Stimulated activated CD4-positive, alpha-beta T cell treated with anti-CD3 and anti-CD28 coated beads, Interleukin-2, amount 100 ng/mL, for 4 hours (primary cell): ENCODE results near the gene DLST.

Experiments
- DNase-seq: peaks from one replicate; pipeline ENCODE4 v3.0.0-alpha.2; 2020; ENCODE audit warnings: low read depth

DLST gene

DNA sequence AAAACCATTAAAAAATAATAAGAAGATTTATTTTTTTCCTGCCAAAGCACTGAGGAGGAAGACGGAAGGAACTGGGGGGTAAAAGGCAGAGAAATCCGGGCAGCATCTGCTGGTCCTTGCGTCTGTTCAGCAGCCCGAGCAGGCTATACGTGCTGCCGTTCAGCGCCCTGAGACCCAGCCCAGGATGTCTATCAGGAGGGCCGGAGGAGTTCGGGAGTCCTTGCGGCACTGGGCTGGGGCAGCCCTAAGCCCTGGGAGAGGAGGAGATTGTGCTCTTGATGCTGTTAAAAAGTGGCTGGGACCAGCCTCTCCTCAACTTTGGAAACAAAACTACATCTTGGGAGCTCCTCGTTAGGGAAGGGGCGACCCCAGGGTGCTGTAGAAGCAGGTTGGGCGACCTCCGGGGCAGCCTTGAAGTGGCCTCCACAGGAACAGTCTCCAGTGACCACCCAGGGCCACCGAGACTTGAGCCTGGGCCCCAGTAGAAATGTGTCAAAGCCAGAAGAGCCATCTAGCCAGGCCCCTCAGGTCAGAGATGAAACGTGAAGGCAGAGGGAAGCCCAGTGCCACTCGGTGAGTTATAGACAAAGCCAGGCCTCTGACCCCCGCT lies 59.3 kb downstream of the DLST start:
- no peak for DNase-seq

DNA sequence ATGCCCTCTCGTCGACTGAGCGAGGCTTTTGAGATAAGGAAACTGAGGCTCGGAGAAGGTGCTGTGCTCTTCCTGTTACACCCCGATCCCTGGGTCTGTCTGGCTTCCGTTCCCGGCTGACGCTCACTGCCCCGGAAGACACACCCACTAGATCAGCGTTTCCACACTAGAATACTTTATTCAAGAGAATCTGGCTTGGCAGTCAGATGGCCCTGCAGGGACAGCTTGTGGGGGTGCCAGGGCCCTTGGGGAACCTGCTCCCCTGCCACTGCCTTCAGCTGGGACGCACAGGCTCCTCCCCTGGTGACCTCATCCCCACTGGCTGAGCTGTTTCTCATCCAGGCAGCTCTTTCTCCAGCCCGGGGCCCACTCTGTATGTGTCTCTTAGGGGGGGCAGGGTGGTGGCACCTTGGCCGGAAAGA lies 60.0 kb downstream of the DLST start:
- peak; percentile 50 for DNase-seq

DNA sequence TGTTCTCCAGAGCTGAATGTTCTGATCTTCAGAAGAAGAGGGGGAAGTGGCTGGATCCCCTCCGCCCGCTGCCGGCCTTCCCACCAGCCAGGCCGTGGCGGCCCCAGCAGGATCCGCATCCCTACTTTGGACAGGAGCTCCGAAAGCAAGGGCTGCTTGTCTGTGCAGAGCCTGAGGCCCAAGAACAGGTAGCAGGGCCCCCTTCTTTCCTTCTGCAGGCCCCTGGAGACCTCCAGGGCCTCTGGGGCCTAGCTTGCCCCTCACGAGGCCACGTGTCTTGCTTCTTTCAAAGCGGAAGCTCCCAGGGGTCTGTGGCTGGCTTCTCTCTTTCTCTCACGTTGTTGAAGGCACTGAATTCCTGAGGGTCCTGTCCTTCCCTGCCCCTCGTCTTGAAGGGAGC lies 60.5 kb downstream of the DLST start:
- no peak for DNase-seq

DNA sequence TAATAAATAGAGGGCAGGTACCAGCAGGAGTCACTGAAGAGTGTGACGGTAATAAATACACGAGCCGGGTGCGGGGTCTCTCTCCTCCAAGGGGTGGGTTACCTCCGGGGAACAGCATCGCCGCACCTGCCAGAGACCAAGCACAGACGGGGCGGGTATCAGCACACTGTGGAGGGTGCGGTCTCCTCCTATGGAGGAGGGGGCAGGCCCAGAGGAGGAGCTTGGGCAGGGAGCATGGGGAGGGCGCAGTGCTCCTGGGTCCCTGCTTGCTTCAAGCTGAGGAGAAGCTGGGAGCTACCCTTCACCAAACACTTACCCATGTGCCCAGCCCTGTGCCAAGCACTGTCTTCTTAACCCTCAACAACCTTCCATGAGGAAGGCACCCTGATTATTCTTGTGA lies 60.9 kb downstream of the DLST start:
- no peak for DNase-seq

DNA sequence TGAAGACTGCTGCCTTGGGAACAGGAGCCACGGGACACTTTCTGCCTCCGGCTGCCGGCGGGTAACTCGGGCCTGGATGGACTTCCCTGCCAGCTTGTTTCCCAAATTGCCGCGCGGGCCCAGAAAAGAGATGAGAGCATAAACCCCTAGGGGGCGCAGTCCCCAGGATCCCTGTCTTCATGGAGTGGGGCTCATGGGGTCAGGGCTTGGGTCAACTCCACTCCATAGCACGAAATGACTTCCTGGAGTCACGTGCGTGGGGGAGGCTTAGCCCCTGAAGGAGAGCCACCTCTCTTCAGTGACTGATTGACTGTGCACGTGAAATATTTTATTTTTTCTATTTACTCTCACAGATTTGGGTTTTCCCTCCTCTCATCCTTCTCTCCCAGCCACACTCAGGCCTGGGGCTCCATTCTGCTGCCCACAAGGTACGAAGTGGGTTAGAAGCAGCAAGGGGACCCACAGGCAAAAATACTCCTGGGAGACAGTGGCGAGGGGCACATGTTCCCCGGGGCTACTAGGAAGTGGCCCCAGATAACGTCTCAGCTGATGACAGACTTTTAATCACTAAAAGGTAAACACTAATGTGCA lies 63.6 kb downstream of the DLST start:
- no peak for DNase-seq

DNA sequence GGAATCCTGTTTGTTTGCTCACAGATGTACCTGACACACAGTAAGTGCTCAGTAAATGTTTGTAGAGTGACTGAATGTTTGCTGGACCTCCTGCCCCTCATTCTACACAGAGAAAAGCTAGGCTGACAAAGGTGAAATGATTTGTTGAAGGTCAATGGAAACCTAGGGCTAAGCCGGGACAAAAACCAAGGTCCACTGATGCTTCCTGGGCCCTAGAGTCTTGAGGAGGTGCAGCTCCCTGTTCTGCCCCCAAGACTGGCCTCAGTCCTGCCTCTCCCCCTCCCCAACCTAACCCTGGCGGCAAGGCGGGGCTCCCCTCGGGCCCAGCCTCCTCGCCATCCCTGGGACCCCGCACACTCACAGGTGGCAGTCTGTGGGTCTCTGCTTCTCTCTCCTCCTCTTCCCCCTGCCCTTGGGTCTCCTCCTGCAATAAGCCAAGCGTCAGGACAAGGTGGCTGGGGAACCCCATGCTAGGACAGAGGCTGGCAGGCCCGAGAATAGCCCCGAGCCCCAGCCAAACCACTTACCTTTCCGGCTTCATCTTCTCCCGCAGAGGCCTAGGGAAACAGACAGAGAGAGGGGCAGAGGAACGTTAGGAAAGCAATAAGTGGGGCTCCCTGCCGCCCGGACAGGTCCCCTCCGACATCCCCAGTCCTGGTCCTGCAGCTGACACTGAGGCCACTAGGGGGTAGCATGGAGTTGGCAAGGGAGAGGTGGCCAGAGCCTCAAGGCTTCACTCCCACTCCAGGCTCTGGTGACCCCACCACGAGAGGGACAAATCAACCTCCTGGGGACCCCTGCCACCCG lies 64.3 kb downstream of the DLST start:
- DNase-seq = peak; percentile 55

DNA sequence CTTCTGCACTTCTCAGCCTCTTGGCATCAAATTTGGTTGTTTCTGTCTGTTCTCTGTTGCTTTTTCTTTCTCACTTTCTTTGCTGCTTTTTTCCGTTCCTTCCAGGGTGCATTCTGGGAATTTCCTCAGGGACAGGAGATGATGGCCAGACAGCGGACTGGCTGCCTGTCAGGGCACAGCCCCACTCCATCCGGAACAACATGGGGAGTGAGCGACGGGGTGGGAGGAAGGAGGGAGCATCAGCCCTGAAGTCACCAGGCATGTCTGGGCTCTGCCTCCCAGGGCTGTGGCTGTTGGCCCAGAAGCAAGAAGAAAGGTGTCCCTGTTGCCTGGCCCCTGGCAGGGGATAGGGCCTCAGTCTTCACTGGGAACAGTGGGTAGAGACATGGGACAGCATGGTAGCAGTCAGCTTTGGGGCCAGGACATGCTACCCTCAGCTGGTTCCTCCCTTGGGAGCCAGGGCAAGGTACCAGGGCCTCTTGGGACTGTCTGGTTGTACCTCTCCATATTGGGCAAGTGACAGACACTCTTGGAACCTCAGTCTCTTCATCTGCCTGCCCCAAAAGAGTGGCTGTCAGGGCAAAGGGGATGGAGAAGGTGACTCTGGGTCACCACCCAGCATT lies 65.1 kb downstream of the DLST start:
- no peak for DNase-seq

DNA sequence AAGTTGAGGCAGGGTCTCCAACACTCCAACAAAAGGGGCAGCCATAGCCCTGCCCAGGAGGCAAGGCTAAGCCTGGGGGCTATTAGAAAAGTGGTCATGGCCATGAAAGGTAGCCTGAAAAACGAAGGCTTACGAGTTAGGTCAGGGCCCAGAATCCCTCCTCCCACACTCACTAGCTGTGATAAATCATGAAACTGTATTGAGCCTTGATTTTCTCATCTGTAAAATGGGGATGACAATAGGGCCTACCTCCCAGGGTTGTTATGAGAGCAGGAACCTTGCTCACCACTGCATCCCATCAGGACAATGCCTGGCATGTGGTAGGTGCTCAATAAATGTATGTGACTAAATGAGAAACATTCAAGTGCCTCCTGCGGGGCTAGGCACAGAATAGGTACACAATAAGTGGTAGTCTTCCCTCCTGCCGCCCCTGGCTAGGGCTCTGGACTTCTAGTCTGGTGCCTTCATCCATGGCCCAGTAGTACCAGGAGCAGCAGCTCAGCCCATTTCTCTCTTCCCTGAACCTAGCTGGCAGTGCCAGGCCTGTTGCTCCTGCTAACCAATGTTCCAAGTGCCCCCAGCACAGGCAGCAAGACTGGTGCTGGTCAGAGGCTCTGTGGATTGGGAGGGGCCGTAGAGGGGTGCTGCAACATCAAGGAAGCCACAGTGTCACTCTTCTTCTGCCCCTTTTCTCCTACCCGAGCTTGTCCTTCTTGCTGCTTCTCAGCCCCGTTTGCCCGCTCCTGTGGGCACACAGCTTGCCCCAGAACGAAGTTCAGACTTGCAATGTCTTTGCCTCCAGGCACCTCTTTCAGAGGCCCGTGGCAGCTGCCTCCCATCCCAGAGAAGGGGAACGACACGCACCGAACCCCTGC lies 65.9 kb downstream of the DLST start:
- no peak for DNase-seq

DNA sequence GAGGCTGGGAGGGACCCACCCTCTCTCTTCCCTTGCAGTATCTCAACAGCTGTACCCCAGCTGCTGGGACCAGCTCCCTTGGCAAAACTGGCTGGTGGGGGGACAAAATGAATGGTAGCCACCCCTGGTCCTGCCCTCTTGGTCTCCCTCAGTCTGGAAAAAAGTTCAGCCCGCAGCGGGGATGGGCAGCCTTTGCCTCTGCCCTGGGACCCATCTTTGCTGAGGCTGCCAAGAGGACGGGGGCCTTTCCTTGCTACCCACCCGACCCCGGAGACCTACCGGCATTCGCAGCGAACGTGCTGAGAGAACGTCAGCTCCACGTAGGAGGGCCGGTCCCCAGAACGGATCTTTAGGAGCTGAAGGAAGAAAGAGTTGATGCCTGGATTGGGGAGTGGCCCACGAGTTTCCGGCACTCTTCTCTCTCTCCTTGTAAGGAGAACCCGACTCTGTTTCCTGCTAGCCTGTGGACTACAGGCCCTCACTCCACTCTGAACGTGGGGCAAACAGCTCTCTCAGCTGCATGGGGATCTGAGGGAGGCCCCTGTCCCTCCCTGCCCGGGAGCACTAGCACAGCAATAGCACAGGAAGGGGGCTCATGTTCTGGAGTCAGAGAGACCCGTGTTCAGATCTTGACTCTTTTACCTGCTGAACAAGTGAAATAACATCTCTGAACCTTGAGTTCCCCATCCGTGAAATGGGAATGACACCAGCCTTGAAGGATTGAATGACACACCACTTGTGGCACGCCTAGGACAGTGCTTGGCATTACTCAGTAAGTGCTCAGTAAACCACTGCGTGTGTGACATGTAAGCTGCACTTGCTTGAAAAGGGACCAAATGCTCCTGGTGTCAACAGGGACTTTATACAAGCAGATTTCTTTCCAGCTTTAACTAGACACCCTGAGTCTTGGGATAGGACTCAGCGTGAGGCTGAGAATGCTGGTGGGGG lies 66.8 kb downstream of the DLST start:
- no peak for DNase-seq

DNA sequence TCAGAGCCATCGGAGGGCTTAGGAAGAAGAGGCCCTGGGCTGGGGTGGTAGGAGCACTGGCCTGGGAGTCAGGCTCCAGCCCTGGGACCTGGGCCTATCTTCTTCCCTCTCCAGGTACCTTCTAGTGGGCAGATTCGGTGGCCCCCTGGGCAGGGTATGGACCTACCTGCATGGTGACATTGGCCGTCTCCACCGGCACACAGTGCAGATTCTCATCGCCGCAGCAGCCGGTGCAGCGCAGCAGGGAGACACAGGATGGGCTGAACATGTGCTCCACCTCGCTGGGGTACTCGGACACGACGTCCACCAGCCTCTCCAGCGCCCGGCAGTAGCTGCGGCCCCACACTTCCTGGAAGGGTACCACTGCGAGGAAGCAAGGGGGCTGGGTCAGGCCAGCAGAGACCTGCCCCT lies 67.5 kb downstream of the DLST start:
- no peak for DNase-seq

DNA sequence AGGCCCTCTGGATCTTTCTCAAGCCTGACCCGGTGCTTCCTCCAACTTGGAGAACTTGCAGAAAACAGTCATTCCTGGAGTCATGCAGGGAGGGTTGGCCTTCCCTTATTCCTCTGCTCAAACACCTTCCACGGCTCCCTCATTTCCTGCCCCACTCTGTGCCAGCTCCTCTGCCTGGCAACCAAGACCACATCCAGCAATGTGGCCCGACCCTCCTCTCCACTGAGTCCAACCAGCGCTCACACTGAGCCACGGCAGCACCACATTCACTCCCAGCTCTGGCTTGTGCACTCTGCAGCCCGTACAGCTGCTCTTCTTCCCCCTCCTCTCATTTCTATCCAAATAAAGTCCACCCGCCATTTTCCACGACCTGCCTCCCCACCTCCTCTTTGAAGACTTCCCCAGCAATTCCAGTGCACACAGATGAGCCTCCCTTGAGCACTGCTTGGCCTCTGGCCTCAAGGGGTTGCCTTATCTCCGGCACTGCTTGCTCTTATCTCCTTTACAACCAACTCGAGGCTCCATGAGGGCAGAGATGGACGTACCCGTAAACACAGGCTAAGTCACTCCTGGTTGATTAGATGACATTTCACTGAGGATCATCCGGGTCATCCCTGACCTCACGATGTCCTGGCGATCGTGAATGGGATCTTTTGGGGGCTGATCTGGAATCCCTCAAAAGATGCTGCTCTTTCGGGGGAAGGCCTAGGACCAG lies 68.3 kb downstream of the DLST start:
- DNase-seq = no peak

DNA sequence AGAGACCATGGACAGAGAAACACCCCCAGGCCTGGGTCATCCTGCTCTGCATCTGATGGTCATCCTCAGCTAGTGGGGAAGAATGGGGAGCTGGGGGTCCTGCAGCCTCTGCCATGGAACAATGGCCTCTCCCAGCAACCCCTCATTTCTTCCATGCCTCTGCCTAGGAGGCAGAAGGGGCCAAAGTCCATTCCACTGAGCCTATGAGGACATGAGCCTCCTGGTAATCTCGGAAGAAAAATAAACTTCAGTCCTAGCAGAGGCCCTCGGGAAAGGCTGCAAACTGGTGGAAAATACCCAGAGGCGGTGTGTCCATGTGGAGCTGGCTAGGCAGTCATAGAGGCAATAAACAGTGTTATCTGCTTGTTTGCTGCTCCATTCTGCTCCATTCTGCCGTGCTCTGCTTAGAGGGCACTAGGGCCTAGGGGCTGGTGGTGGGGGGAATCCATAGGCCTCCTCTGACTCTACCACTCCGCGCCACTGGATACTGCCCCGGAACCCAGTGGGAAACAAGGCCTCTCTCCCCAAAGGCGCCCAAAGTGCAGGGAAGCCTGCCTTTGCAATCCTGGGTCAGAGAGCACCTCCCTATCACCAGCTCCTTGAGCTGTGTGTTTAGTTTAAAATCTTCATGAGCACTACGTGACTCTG lies 69.2 kb downstream of the DLST start:
- DNase-seq = no peak

DNA sequence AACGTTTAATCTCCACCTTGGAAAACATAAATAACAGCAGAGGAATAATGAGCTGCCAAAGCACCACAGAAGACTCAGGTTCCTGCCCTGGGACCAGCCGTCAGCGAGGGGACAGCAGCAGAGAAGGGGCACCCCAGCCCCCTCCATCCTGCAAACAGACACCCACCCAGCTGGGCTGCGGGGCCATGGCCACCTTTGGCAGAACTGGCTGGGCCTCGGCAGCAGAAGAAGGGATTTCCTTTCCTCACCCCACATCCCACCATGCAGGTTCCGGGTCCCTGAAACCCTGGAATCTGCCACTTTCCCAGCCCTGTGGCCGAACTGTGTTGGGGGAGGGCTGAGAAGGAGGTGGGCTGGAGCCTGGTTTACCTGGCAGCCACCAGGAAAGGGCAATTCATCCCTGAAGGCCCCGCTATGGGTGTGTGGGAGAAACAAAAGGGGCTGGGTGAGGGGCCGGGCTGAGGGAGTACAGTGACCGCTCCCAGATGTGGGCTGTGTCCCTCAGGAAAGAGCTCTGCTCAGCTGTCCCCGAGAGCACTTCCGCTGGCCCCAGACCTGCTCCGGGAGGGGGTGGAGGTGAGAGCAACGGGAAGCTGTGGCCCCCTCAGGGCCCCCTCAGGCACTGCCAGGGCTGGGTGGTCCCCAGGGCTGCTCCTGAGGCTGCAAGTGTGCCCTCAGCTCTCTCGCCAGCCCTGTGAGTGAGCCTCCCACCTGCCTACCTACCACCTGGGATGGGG lies 69.9 kb downstream of the DLST start:
- DNase-seq = no peak

DNA sequence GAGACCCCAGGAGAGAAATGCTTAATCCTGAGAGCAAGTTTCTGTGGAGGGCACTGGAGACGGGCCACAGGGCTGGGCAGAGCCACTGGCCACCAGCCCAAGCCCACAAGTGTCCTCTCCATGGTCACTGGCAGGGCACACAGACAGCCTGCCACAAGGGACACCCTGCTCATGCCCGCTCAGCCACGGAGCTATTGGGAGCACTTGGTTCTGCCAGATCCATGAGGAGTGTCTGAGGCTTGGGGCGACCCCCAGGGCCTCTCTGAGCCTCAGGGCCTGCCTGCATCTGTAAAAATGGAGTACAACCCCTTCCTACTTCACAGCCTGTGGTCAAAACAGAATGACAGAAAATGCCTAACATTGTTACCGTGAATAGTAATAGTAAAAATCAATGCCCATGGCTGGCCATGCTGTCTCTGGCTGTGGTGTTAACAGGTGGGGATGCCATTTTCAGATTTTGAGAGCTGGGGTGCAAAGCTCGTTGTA lies 70.5 kb downstream of the DLST start:
- no peak for DNase-seq

DNA sequence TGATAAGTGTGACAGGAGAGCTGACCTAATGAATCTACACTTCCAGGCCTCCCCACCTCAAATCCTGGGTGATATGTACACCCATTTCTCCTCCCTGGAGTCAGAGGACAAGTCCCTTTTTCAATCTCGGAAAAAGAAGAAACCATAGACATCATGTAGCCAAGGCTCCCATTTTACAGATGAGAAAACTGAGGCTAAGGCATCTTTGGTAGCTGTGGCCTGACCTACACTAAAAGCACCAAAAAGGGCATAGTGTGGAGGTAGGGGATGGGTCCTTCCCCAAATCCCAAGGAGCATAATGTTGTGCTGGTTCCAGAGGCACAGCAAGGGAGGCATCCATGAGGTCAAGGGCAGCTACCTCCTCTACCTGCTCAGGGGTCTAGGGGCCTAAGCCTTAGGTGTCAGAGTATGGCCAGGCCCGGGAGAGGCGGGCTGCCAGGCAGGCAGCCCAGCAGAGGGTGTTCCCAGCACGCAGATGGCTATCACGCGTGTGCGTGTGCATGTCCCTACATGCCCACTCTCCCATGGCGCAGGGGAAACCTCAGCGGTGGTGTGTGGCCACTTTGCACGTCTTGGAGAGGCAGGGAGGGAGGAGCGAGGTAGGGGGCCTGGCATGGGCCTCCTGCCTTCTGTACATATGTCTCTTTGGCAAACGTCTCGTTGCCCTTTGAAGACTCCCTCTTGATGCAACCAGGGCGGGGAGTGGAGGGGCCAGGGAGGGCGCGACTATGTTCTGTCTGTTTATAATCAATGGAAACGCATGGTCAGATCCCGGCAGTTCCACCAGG lies 71.2 kb downstream of the DLST start:
- no peak for DNase-seq
